Smooth muscle cell of the brain vasculature (primary cell): ENCODE data around the gene GRIK4.

Experiments
- DNase-seq: peaks from one replicate; pipeline ENCODE4 v3.0.0-alpha.2; 2012; ENCODE audit warnings: low read depth, low spot score

Gene GRIK4

DNA sequence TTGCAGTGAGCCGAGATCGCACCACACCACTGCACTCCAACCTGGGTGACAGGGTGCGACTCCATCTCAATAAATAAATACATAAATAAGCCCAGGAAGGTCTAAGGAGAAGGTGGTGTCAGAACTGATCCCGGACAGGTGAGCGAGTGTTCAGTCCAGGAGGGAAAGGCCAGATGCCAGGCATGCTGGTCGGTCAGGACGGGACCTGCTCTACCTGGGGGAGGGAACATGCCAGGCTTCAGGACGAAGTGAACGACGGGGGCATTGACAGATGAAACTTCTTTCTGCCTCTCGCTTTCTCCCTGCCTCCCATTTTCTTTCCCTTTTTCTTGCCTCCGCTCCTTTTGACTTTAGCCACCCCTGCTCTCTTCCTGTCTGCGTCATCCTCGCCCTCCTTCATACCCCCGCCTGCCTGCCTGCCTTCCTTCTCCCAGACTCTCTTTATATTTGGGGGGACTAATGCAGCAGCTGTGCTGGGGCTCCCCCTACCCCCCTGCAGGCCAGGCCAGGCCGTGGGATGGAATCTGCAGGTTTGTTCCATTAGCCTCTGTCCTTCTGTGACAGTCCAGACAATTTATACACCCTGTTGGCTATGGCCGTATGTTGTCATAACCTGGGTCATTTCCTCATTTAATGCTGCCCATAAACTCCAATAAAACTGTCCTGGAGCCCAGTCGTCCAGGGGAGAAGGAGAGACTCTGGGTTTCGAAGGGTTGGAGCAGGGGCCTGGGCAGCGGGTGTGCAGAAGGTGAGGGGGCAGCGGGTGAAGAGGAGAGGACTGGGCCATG lies 303.2 kb downstream of the GRIK4 start:
- DNase-seq, result no peak

DNA sequence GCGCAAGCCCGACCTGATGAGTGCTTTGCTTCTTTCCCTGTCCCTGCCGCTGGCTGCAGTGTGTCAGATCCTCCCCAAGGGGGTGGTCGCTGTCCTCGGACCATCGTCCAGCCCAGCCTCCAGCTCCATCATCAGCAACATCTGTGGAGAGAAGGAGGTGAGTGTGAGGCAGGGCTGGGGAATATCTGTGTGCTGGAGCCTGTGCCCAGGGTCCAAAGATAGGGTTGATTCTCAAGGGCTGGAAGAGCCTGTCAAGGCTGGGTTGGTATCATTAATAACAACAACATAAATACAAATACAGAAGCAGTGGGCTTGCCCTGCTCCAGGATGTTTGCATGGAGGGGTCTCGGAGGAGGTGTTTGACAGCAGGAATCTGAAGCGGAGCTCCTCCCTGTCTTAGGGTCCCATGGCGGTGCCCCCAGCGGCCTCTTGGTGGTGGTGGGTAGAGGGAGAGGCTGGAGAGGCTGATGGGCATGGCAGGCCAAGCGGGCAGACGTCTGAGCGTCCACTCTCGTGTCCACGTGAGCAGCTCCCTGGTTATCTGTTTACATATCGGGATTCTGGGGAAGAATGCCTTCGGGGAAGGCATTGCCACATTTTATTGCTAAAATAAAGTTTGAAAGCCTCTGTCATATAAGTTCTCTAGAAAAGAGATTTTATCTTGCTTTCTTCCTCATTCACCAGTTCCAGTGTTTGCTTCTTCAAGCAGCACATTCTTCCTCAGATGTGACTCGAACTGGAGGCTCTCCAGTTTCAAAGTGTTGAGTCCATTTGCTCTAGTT lies 304.0 kb downstream of the GRIK4 start:
- no peak for DNase-seq

DNA sequence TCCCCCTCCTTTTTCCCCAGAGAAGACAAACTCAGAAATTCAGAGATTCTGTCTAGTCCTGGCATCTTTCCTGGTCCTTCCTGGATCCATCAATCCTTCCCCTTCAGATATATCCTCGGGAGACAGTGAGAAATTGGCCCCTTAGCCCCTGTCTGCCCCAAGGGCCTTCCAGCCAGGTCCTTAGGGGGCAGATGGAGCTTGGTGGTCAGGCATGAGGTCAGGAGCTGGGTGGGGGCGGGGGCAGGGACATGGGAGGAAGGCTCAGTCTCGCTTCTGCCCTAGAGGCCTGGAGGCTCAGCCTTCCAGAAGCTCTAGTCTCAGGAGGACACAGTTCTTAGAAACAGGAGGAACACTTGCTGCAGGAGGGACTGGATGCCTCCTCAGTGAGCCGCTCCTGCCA lies 304.6 kb downstream of the GRIK4 start:
- DNase-seq, result no peak

DNA sequence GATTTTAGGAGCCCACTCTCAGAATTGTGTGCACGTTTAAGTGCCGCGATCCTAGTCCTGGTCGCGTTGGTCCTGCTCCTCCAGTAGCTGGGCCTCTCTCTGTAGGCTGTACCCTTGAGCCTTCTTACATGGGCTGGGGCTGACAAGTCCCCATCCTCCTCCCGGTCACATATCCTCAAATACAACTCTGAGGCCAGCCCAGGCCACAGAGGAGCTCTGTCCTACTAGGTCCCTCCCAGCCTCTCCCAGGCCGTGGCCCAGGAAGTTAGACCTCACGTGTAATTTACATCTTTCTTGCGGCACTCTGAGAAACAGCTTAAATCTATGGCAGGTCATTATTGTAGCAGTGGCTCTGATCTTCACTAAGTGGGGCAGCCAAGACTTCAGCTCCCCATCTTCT lies 305.2 kb downstream of the GRIK4 start:
- no peak for DNase-seq

DNA sequence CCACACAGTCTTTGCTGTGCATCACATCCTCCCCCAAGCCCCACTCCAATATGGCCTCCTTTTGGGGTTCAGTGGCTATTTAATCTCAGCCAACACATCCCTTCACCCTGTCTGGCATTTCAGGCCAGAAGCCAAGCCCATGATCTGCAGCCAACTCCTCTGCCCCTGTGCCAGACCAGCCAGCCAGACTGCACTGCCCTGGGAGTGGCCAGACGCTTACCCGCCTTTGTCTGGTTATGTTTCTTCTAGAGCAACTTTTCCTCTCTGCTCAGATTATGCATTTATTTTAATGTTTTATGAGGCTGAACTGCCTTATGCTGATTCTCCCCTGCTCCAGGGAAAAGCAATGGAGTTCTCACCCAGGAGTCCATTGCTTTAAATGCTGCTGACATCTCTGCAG lies 305.6 kb downstream of the GRIK4 start:
- DNase-seq, result no peak

DNA sequence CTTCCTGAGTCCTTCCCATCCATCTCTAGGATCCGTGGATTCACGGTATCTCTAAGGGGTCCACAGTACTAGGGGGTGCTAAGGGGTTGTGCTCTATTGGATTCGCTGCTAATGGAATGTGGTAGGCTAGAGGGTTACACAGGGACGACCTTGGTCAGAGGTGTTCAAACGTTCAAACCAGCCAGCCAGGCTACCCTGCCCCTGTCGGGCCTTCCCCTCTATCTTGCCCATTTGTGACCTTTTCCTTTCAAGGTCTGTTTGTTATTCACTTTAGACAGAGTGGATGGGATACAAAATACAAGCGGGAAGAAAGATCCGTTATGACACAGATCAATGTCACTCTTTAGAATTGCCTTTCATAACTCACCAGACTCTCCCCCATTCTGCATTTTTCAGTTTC lies 306.5 kb downstream of the GRIK4 start:
- DNase-seq, result no peak

DNA sequence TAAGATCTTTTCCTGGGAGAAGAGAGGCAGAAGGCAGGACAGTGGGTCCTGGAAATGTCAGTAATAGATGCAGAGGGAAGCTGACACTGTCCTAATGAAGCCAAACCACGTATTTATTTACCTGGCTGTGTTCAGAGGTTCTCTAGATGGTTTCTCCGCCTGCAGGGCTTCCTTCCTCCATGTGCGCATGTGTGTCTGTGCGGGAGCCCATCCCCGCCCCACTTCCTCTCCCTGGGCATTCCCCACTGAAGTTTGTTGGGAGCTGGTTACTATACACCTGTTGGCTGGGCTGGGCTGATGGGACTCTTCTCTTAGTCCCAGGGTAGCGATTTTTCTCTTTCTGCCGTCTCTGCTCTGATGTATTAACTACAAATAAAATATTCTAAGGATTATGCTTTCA lies 307.5 kb downstream of the GRIK4 start:
- DNase-seq, result no peak

DNA sequence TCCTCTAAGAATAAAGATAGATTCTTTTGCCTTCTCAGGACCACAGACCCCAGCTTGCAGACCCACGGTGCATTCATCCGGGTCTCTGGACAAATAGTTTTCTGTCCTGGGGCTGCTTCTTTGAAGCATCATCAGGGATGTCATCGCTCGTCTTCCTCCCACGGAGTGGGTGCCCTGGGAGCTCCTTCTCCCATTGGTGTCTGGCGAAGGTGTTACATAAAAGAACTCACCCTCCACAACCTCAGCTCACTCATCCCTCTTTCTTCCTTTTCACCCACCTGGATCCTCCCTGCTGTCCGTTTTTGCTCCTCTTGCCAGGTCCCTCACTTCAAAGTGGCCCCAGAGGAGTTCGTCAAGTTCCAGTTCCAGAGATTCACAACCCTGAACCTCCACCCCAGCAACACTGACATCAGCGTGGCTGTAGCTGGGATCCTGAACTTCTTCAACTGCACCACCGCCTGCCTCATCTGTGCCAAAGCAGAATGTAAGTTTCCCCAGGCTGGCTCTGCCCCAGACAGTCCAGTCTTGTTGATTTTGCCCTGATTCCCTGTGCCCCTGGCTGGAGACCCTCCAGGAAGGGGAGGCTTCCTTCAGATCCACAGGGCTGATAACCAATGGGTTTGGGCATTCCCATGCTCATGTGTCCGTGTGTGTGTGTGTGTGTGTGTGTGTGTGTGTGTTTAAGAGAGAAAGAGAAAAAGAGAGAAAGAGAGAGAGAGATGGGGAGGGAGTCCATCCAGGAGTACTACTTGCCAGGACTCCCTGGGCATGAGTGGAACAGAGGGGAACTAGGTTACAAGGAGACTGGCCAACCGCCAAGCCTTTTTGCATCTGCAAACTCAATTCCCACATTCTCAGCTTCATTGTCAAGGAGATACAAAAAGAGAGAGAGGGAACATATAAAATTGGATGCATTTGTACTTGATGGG lies 308.2 kb downstream of the GRIK4 start:
- no peak for DNase-seq

DNA sequence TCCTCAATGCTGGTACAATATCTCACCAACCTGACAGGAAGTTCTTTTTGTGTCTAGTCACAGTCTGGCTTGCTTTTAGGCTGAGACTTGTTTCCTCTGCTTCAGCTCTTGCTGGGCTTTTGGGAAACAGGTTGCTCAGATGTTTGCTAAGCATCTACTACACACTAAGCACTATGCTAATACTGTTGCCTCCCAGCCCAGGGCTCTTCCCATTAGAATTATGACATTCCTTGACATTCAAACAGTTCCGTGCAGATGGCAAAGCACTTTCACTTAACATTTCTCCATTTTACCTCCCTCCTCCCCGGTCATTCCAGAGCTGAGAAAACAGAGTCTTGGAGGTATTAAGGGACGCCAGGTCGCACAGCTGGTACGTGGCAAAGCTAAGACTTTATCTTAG lies 311.6 kb downstream of the GRIK4 start:
- DNase-seq, result no peak

DNA sequence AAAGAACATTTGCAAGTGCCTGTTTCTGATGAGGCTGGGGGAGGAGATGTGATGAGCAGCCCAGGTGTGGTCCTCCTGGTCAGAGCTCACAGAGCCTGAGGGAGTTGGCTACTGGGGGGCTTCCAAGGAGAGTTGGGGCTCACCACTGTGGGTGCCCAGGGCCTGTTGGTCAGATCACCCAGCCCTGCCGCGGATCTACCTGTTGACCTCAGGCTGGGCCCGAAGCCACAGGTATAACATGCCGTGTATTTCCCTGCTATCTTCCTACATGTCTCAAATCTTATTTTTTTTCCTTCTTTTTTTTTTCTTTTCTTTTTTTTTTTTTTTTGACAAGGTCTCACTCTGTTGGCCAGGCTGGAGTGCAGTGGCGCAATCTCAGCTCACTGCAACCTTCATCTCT lies 312.7 kb downstream of the GRIK4 start:
- no peak for DNase-seq

DNA sequence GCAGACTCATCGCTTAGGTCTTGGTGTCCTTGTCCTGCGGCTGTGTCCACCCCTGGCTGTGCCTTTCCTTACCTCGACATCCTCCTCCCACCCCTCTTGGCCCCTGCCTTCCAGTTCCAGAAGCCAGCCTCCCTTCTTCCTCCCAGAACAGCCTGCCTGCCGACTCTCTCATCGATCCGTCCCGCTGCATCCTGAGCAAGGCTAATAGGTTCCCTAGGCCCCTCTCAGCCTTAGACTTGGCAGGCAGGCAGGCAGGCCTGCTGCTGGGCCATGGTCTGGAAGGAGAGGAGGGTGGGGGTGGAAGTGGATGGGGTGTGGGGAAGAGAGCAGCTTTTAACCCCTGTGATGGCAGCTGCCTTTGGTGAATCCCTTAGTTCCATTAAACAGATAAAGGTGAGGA lies 315.6 kb downstream of the GRIK4 start:
- no peak for DNase-seq

DNA sequence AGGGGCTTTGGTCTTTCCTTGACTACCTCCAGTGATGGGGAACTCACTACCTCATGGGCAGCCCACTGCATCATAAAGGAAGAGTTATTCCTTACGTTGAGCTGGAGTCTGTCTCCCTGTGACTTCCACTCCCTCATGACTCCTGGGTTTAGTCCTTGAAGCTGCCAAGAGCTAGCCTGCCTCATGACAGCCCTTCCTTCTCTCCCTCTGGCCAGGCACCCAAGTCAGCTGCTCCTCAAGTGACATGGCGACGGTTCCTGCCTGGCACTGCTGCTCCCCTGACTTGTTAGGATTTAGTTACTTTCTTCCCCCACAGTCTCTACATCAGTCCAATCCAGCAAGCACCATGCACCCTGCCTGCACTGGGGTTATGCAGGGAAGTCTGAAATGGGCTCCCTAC lies 316.3 kb downstream of the GRIK4 start:
- no peak for DNase-seq

DNA sequence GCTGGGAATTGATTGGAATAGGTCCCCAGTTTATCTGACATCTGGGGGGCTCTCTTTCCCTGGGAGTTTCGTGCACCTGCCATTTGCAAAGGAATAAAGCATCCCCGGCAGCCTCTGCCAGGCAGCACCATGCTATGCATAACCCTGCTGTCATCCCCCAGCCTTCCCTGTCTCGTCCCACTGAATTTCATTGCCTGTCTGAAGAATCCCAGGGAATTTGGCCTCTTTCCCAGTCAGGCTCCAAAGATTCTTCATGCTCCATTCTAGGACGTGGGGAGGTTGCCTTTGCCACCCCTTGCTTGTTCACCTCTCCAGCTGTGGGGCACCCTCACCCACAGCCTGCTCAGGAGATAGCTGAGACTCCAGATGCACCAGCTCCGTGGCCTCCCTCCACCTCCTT lies 317.3 kb downstream of the GRIK4 start:
- DNase-seq, result no peak

DNA sequence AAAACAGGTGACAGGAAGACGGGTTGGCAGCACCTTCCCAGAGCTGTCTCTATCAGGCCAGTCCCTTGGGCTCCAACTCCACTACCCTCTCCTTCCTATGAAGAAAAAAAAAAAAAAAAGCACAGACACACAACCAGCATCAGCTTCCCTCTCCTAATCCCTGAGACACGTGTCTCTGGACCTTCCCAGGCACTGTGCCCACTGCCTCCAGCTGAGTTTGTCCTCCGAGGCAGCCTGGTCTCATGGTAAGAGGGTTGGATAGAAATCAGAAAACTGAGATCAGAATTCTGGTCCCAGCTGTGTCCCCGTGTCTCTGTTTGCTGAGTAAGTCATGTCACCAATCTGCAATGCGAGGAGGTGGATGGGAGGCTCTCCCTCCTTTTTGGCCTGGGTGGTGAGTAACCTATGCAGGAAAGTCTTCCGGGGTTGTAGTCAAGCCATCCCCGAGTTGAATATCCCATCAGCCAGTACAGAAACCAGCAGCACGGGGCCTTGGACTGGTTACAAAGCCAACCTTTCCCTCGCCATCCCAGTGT lies 318.6 kb downstream of the GRIK4 start:
- DNase-seq, result no peak

DNA sequence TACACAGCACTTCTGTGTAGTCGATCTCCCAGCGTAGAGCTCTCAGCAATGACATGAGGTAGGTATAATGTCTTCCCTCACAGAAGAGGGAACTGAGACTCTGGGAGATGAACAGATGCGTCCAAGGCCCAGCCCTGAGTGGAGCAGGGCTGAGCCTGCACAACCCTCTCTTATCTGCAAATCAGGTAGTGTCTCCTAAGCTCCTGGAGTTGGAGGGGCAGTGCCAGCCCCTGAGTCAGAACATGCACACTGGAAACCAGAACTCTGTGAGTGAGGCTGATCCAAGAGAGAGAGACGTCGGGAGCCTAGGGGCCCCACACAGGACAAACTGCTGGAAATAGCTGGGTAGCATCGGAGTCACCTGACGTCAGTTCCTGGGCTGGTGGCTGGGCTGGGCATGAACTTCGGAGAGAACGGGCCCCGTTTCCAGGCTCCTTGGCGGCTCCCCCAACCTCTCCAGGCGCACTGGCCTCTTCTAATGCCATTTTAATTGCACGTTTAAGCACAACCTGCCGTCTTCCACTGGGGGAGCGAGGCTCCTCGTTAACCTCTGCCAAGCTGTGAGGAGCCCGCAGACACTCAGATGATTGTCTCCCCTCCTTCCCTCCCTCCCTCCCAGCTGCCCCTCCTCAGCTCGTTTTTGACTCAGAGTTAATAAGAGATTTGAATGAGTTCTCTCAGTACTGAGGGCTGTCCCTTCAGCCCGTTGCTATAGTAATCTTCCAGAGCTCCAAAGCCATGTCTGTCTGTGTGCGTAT lies 321.1 kb downstream of the GRIK4 start:
- no peak for DNase-seq

DNA sequence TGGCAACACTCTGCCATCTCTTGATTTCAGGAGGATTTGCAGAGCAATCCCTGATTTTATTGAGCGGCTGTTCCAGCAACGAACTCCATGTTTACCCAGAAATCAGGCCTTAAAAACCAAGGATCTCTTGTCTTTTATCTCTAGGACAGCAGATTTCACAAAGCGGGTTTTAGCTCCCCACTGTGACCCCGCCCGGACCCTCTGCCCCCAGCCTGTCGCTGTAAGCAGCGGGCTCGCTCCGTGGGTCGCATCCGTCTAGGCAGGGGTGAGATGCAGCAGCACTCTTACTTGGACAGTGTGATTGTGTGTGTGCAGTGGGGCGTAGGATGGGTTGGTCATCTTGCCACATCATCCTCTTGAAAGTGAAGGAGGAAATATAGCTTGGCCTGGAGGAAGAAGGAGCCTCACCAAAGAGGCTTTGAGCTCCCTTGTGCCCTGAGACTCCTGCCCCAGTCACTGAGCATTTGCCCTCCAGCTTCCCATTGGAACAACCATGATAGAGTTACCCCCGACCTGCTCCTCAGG lies 323.2 kb downstream of the GRIK4 start:
- no peak for DNase-seq

DNA sequence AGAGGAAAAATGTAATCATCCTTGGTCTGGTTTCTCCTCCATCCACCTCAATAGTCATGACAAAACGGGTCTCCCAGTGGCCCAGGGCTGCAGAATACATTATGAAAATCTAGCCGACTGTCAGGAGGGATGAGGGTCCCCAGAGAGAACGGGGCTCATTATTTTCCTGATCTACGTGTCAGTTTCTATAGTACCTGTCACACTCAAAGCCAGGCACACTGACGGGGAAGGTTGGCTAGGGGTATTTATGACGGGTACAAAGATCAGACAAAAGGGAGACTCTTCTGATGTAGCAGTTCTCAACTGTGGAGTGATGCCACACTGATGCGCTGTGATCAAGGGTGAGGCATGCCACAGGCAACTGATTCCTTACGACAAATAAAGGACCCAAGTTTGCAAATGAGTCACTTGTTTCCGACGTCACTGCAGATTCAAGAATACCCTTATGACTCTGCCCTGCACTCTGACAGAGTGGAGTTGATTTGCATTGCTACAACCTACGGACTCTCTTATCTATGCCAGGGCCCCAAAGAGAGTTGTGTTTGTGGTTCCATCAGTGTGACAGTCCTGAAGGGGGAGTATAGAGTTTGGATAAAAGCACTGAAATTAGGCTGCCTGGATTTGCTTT lies 324.2 kb downstream of the GRIK4 start:
- DNase-seq, result no peak

DNA sequence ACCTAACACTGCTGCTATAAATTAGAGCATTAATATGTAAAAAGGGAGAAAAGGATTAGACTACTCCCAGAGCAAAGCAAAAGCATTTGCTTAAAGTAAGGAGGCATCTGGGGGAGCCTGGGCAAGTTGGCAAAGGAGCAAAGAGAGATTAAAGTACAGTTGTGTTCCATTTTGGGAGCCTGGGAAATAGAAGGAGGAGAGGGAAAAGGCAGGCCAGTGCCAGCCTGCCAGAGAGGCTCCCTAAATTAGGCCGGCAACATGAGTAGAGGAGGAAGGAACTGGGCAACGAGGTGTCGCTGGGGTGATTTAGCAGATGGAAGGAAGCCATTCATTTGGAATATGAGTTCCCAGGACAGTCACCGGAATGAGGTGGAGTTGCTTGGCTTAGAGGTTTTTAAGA lies 326.1 kb downstream of the GRIK4 start:
- no peak for DNase-seq

DNA sequence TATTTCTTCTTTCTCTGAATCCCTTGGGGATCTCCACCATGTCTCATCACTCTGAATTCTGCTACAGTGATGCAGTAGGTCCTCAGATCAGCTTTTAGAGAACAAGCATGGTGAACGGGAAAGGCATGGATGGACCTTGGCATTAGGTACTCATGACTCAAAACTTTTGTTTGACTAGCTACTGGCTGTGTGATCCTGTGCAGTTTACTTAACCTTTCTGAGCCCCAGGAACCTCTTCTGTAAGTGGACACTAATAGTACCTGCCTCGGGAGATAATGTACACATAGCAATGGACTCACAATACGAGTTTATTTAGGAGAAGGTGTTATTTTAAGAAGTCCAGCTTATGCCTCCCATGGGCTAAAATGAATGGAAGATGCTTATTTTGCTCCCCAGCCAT lies 327.7 kb downstream of the GRIK4 start:
- no peak for DNase-seq

DNA sequence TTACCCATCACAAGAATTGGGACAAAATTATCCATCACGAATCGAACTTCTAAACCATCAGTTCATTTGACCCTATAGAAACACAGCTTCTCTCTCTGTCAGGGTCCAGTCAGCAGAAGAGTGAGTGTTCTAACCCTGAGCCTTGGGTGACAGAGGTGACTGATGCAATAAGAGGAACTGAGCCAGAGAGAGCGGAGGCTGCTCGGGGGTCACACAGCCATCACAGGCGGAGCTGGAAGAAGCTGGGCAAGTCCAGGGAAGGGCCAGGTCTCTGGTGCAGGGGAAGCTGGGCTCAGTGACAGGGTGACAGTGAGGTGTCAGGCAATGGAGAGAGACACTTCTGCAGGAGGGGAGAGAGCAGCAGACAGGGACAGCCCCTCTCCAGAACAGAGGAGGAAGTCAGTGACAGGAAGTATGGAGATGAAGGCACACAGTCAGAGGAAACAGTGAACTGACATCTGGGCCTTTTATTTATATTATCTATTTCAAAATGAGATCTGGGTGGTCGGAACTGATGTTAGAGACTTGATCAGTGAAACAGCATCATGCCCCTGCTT lies 328.4 kb downstream of the GRIK4 start:
- DNase-seq, result no peak
